Astrocyte (in vitro differentiated cells and primary cell): ENCODE data around the gene ROCK1. TPM values are rescaled to one million over a fixed set of nuclear protein-coding genes. Genes with fewer than 3 reads are reported as not detected.
"Not testable (repeated sequence)": the region's sequence is repeated elsewhere in the genome, so short reads cannot be mapped to it uniquely, and the experiment has no call there.

Source experiments
- DNase-seq: peaks from one replicate; pipeline ENCODE4 v3.0.0-alpha.2; 2010; ENCODE audit warnings: low read depth
- FAIRE-seq: peaks from 2 replicates; lab custom pipeline; 2011; peaks lifted over from hg19 to GRCh38; lab: Jason Lieb, UNC
- H2AFZ ChIP-seq: 2 replicates; pipeline ENCODE4 v1.6.0; 2012; ENCODE audit warnings: low read depth, low read length, inconsistent platforms
- H3K27ac ChIP-seq: 2 replicates; pipeline ENCODE4 v1.5.1; 2011; ENCODE audit warnings: low read depth, low read length, inconsistent platforms
- H3K27me3 ChIP-seq: 2 replicates; pipeline ENCODE4 v1.6.0; 2011; ENCODE audit warnings: low read length, inconsistent platforms; ENCODE audit not compliant: insufficient read depth
- H3K36me3 ChIP-seq: 2 replicates; pipeline ENCODE4 v1.5.1; 2011; ENCODE audit warnings: low read length, inconsistent platforms; ENCODE audit not compliant: insufficient read depth
- H3K4me1 ChIP-seq: 2 replicates; pipeline ENCODE4 v1.5.1; 2011; ENCODE audit warnings: low read length, inconsistent platforms; ENCODE audit not compliant: insufficient read depth
- H3K4me2 ChIP-seq: 2 replicates; pipeline ENCODE4 v1.6.0; 2012; ENCODE audit warnings: low read length, inconsistent platforms
- H3K4me3 ChIP-seq: 2 replicates; pipeline ENCODE4 v1.5.1; 2011; ENCODE audit warnings: low read depth, mild to moderate bottlenecking, low read length, inconsistent platforms; ENCODE audit not compliant: insufficient read depth
- H3K79me2 ChIP-seq: 2 replicates; pipeline ENCODE4 v1.6.0; 2012; ENCODE audit warnings: mild to moderate bottlenecking, low read length, inconsistent platforms; ENCODE audit not compliant: insufficient read depth
- H3K9ac ChIP-seq: 2 replicates; pipeline ENCODE4 v1.6.0; 2012; ENCODE audit warnings: mild to moderate bottlenecking, low read length, inconsistent platforms
- H3K9me3 ChIP-seq: 2 replicates; pipeline ENCODE4 v1.5.1; 2012; ENCODE audit warnings: low read depth, mild to moderate bottlenecking, low read length, inconsistent platforms; ENCODE audit not compliant: insufficient read depth
- H4K20me1 ChIP-seq: 2 replicates; pipeline ENCODE4 v1.6.0; 2012; ENCODE audit warnings: low read length, inconsistent platforms; ENCODE audit not compliant: insufficient read depth
- H3K27ac Mint-ChIP-seq: one replicate; pipeline ENCODE4 v1.8.0; 2021; ENCODE audit warnings: mild to moderate bottlenecking, mixed read lengths; ENCODE audit not compliant: unreplicated experiment
- H3K27me3 Mint-ChIP-seq: one replicate; pipeline ENCODE4 v1.8.0; 2021; ENCODE audit warnings: low read depth, mixed read lengths; ENCODE audit not compliant: unreplicated experiment
- H3K36me3 Mint-ChIP-seq: one replicate; pipeline ENCODE4 v1.8.0; 2021; ENCODE audit warnings: low read depth, mixed read lengths; ENCODE audit not compliant: unreplicated experiment
- H3K4me1 Mint-ChIP-seq: one replicate; pipeline ENCODE4 v1.8.0; 2021; ENCODE audit warnings: low read depth, mixed read lengths; ENCODE audit not compliant: unreplicated experiment
- H3K4me3 Mint-ChIP-seq: one replicate; pipeline ENCODE4 v1.8.0; 2021; ENCODE audit warnings: mild to moderate bottlenecking, moderate library complexity, mixed read lengths; ENCODE audit not compliant: unreplicated experiment
- H3K9me3 Mint-ChIP-seq: one replicate; pipeline ENCODE4 v1.8.0; 2021; ENCODE audit warnings: mild to moderate bottlenecking, mixed read lengths; ENCODE audit not compliant: unreplicated experiment
- CTCF ChIP-seq: IDR thresholded peaks from 2 replicates; pipeline ENCODE4 v1.5.1; 2011; ENCODE audit warnings: low read depth, mild to moderate bottlenecking, inconsistent platforms, low read length, moderate library complexity; ENCODE audit not compliant: insufficient read depth
- EZH2 ChIP-seq: IDR thresholded peaks from 2 replicates; pipeline ENCODE4 v1.6.1; 2012; ENCODE audit warnings: mild to moderate bottlenecking, low read length, inconsistent platforms; ENCODE audit not compliant: insufficient read depth
- total RNA-seq: library from RNA; stranded (reverse); gene quantifications from 2 replicates; pipeline ENCODE4 v1.2.1, GENCODE V29; 2021

ROCK1 gene
- total RNA-seq, 1 donor from 2014 or later: 57.8 TPM

- no peaks in the 10 kb centered on the region for H3K27me3 ChIP-seq
- no peaks in the 10 kb centered on the region for H3K36me3 ChIP-seq
- H3K4me2 ChIP-seq: no peak overlapping the region
- no peak overlapping the region for H3K27ac ChIP-seq
- Mint-ChIP-seq H3K4me3 (no peak overlapping the region), H3K36me3 (no peaks in the 10 kb centered on the region), H3K9me3 (no peaks in the 10 kb centered on the region), H3K27ac (no peak overlapping the region), H3K4me1 (no peaks in the 10 kb centered on the region), H3K27me3 (no peaks in the 10 kb centered on the region)
- TF ChIP-seq CTCF: no peak
- TF ChIP-seq EZH2: no peak
- peaks cover 8% of the 10 kb centered on the region for H4K20me1 ChIP-seq
- H3K4me3 ChIP-seq: no peak overlapping the region
- no peaks in the 10 kb centered on the region for H3K4me1 ChIP-seq
- no peak overlapping the region for H2AFZ ChIP-seq
- no peaks in the 10 kb centered on the region for H3K79me2 ChIP-seq
- no peak for FAIRE-seq
- no peak overlapping the region for H3K9ac ChIP-seq
- DNase-seq: no peak
- H3K9me3 ChIP-seq: no peaks in the 10 kb centered on the region
Measured at GRCh38 chr18:20960735-20961134, 150.9 kb downstream of the ROCK1 start.

- H3K4me3 Mint-ChIP-seq, H3K9me3 ChIP-seq, H3K27me3 Mint-ChIP-seq, H3K4me1 ChIP-seq, H2AFZ ChIP-seq, H4K20me1 ChIP-seq, H3K36me3 Mint-ChIP-seq, H3K79me2 ChIP-seq, H3K4me3 ChIP-seq, H3K27ac ChIP-seq, FAIRE-seq, H3K4me1 Mint-ChIP-seq, H3K9me3 Mint-ChIP-seq, H3K36me3 ChIP-seq, DNase-seq, H3K4me2 ChIP-seq, H3K27ac Mint-ChIP-seq, H3K9ac ChIP-seq, H3K27me3 ChIP-seq: not testable (repeated sequence)
Measured at GRCh38 chr18:20950827-20951226, 160.8 kb downstream of the ROCK1 start.

Other genes with a start within 250 kb of the ROCK1 start
- 4.3 and 16.2 TPM in 2 replicates for gene GREB1L, start 130.4 kb upstream of the ROCK1 start, total RNA-seq